ENCODE measurements around the gene GPR87.

Gene GPR87

GRCh38 chr3:151278230-151278629 lies 38.4 kb downstream of the GPR87 start, which contains the start of gene P2RY14:
TSS of gene P2RY14 (minus strand) at chr3:151278542. CDS start at chr3:151214316, 64,226 bp downstream.
- DNase-seq, result no peak

- no peak for DNase-seq
Measured at GRCh38 chr3:151276687-151277042, 40.0 kb downstream of the GPR87 start.

GRCh38 chr3:151276038-151276686 lies 40.5 kb downstream of the GPR87 start:
- peak; percentile 6 for DNase-seq

- DNase-seq, result no peak
Measured at GRCh38 chr3:151275091-151275490, 41.5 kb downstream of the GPR87 start.

GRCh38 chr3:151269631-151270030 lies 47.0 kb downstream of the GPR87 start:
- no peak for DNase-seq

GRCh38 chr3:151268267-151269235 lies 48.1 kb downstream of the GPR87 start:
- peak; percentile 55 for DNase-seq

GRCh38 chr3:151267066-151267465 lies 49.6 kb downstream of the GPR87 start:
- DNase-seq, result no peak

- peak; percentile 7 for DNase-seq
Measured at GRCh38 chr3:151265866-151266265, 50.8 kb downstream of the GPR87 start.

- no peak for DNase-seq
Measured at GRCh38 chr3:151265166-151265565, 51.5 kb downstream of the GPR87 start.

- DNase-seq, result no peak
Measured at GRCh38 chr3:151264605-151265004, 52.0 kb downstream of the GPR87 start.

GRCh38 chr3:151262871-151263525 lies 53.6 kb downstream of the GPR87 start:
- no peak for DNase-seq

GRCh38 chr3:151259664-151260063 lies 57.0 kb downstream of the GPR87 start:
- no peak for DNase-seq

GRCh38 chr3:151256749-151257148 lies 59.9 kb downstream of the GPR87 start:
- no peak for DNase-seq

- DNase-seq, result peak; percentile 3
Measured at GRCh38 chr3:151248772-151249337, 67.8 kb downstream of the GPR87 start.
